H1 (cell line): ENCODE data around the gene HIVEP2. TPM values are rescaled to one million over a fixed set of nuclear protein-coding genes. Genes with fewer than 3 reads are reported as not detected.
A peak's percentile ranks its signal among the peaks of the same experiment; 100 is the strongest.

Experiments used
- CTCF ChIA-PET: fragments of 300-600 bp; sonication (Branson Sonifier 250); formaldehyde crosslinking; loops from one replicate; lab custom pipeline; 2021; ENCODE audit not compliant: partially characterized antibody; lab: Charles Lee
- POLR2A ChIA-PET: fragments of 300-600 bp; sonication (Branson Sonifier 250); formaldehyde crosslinking; loops from one replicate; lab custom pipeline; 2021; ENCODE audit warnings: inconsistent platforms; ENCODE audit not compliant: partially characterized antibody; lab: Charles Lee
- DNase-seq, 2 experiments: peaks; one replicate each; pipeline versions ENCODE4 v3.0.0 to v3.0.0-alpha.2; 2010 to 2022; ENCODE audit warnings: low spot score in 2 of 2, low read depth in 1 of 2, mixed read lengths in 1 of 2
- FAIRE-seq: peaks from 2 replicates; lab custom pipeline; 2011; peaks lifted over from hg19 to GRCh38; lab: Jason Lieb, UNC
- H2AFZ ChIP-seq: 2 replicates; pipeline ENCODE4 v1.8.1; 2012; ENCODE audit warnings: low read length, inconsistent platforms
- H2AK5ac ChIP-seq: 2 replicates; pipeline ENCODE4 v1.6.1; 2013; ENCODE audit warnings: low read depth, low read length
- H2BK120ac ChIP-seq: replicated peaks from 2 replicates; pipeline ENCODE3; 2013; ENCODE audit warnings: low read depth, low read length, inconsistent platforms
- H2BK12ac ChIP-seq: 2 replicates; pipeline ENCODE4 v1.6.1; 2013; ENCODE audit warnings: low read depth, low read length
- H2BK15ac ChIP-seq: 2 replicates; pipeline ENCODE4 v1.6.1; 2013; ENCODE audit warnings: low read length
- H2BK20ac ChIP-seq: 2 replicates; pipeline ENCODE4 v1.6.1; 2013; ENCODE audit warnings: low read length
- H2BK5ac ChIP-seq: 2 replicates; pipeline ENCODE4 v1.6.1; 2013; ENCODE audit warnings: low read depth, low read length
- H3K14ac ChIP-seq: 2 replicates; pipeline ENCODE4 v1.6.1; 2013; ENCODE audit warnings: inconsistent platforms; ENCODE audit not compliant: insufficient read length
- H3K18ac ChIP-seq: 2 replicates; pipeline ENCODE4 v1.6.1; 2013; ENCODE audit warnings: low read length; ENCODE audit errors: extremely low read depth
- H3K23ac ChIP-seq: 2 replicates; pipeline ENCODE4 v1.6.1; 2013; ENCODE audit warnings: inconsistent platforms; ENCODE audit not compliant: insufficient read length
- H3K23me2 ChIP-seq: 2 replicates; pipeline ENCODE4 v1.6.1; 2013; ENCODE audit warnings: low read depth, low read length
- H3K27ac ChIP-seq: 2 replicates; pipeline ENCODE4 v1.6.1; 2011; ENCODE audit warnings: low read depth, low read length, inconsistent platforms
- H3K27me3 ChIP-seq, 4 experiments: replicated peaks in 1 of 4; 1 replicate in 1 of 4; 2 replicates in 3 of 4; pipeline versions ENCODE4 v1.6.1 to v1.8.1; 2011 to 2013; ENCODE audit warnings: low read length in 3 of 4, mild to moderate bottlenecking in 3 of 4, inconsistent platforms in 2 of 4, mixed read lengths in 2 of 4, moderate library complexity in 1 of 4; ENCODE audit not compliant: control insufficient read depth in 3 of 4, insufficient read depth in 3 of 4; ENCODE audit errors: extremely low read depth in 1 of 4
- H3K36me3 ChIP-seq, 4 experiments: 2 replicates each; pipeline versions ENCODE4 v1.6.1 to v1.8.1; 2011 to 2013; ENCODE audit warnings: mild to moderate bottlenecking in 4 of 4, low read length in 3 of 4, moderate library complexity in 2 of 4, control low read depth in 1 of 4, inconsistent platforms in 1 of 4; ENCODE audit not compliant: insufficient read depth in 4 of 4, control insufficient read depth in 2 of 4
- H3K4ac ChIP-seq: replicated peaks from 2 replicates; pipeline ENCODE3; 2013; ENCODE audit warnings: low read length, low read depth, mixed read lengths, inconsistent platforms; ENCODE audit not compliant: insufficient read length
- H3K4me1 ChIP-seq, 4 experiments: replicated peaks in 1 of 4; 1 replicate in 1 of 4; 2 replicates in 3 of 4; pipeline versions ENCODE4 v1.6.1 to v1.8.1; 2011 to 2013; ENCODE audit warnings: low read length in 3 of 4, inconsistent platforms in 2 of 4, mixed read lengths in 1 of 4; ENCODE audit not compliant: insufficient read depth in 4 of 4, control insufficient read depth in 3 of 4
- H3K4me2 ChIP-seq, 2 experiments: 2 replicates each; pipeline versions ENCODE4 v1.6.1 to v1.8.1; 2011 to 2013; ENCODE audit warnings: low read depth in 2 of 2, low read length in 2 of 2, control low read depth in 1 of 2, inconsistent platforms in 1 of 2, mild to moderate bottlenecking in 1 of 2; ENCODE audit not compliant: insufficient read depth in 1 of 2
- H3K4me3 ChIP-seq, 4 experiments: fragments of 200-600, 300-600 bp in 1 of 4; sonication (generic), shearing (Covaris generic), sonication (Bioruptor Twin) in 1 of 4; 2 replicates each; pipeline versions ENCODE4 v1.5.1 to v1.8.1; 2011 to 2016; ENCODE audit warnings: low read length in 4 of 4, low read depth in 3 of 4, control low read depth in 2 of 4, inconsistent platforms in 2 of 4, mild to moderate bottlenecking in 2 of 4, mixed read lengths in 1 of 4, moderate library complexity in 1 of 4; ENCODE audit not compliant: insufficient read depth in 2 of 4; ENCODE audit errors: extremely low read depth in 1 of 4
- H3K56ac ChIP-seq: replicated peaks from 2 replicates; pipeline ENCODE3; 2013; ENCODE audit warnings: low read depth, mild to moderate bottlenecking, mixed read lengths, low read length, inconsistent platforms; ENCODE audit not compliant: insufficient read length
- H3K79me1 ChIP-seq: 2 replicates; pipeline ENCODE4 v1.6.1; 2013; ENCODE audit warnings: low read depth, low read length, control low read depth
- H3K79me2 ChIP-seq, 2 experiments: 2 replicates each; pipeline versions ENCODE4 v1.6.1 to v1.8.1; 2012 to 2013; ENCODE audit warnings: low read length in 2 of 2, mild to moderate bottlenecking in 2 of 2, inconsistent platforms in 1 of 2; ENCODE audit not compliant: insufficient read depth in 2 of 2, control insufficient read depth in 1 of 2
- H3K9ac ChIP-seq, 4 experiments: replicated peaks in 1 of 4; 1 replicate in 1 of 4; 2 replicates in 3 of 4; pipeline versions ENCODE4 v1.6.1 to v1.8.1; 2011 to 2013; ENCODE audit warnings: low read depth in 3 of 4, low read length in 3 of 4, control low read depth in 2 of 4, mild to moderate bottlenecking in 2 of 4, moderate library complexity in 2 of 4, inconsistent platforms in 1 of 4; ENCODE audit errors: extremely low read depth in 1 of 4
- H3K9me3 ChIP-seq, 2 experiments: 2 replicates each; pipeline versions ENCODE4 v1.6.1 to v1.8.1; 2012 to 2013; ENCODE audit warnings: mild to moderate bottlenecking in 2 of 2, moderate library complexity in 2 of 2, control low read depth in 1 of 2, inconsistent platforms in 1 of 2, low read depth in 1 of 2, low read length in 1 of 2, mixed read lengths in 1 of 2; ENCODE audit not compliant: insufficient read depth in 2 of 2
- H4K20me1 ChIP-seq, 2 experiments: replicated peaks in 1 of 2; 2 replicates each; pipeline versions ENCODE3 to v1.8.1; 2011 to 2013; ENCODE audit warnings: inconsistent platforms in 2 of 2, low read length in 2 of 2, mild to moderate bottlenecking in 1 of 2; ENCODE audit not compliant: insufficient read depth in 2 of 2, control insufficient read depth in 1 of 2
- H4K5ac ChIP-seq: 2 replicates; pipeline ENCODE4 v1.6.1; 2013; ENCODE audit warnings: low read length, low read depth, mixed read lengths, inconsistent platforms; ENCODE audit not compliant: insufficient read length
- H4K8ac ChIP-seq: 2 replicates; pipeline ENCODE4 v1.8.0; 2013; ENCODE audit warnings: mild to moderate bottlenecking, moderate library complexity, low read length, inconsistent platforms; ENCODE audit not compliant: insufficient read depth; ENCODE audit errors: extremely low read depth
- H4K91ac ChIP-seq: replicated peaks from 2 replicates; pipeline ENCODE3; 2013; ENCODE audit warnings: low read length, mixed read lengths, inconsistent platforms; ENCODE audit not compliant: insufficient read length
- E2F6 ChIP-seq: IDR thresholded peaks from 2 replicates; pipeline ENCODE4 v1.6.1; 2012; ENCODE audit warnings: inconsistent platforms
- MAX ChIP-seq: IDR thresholded peaks from 2 replicates; pipeline ENCODE4 v1.6.1; 2012; ENCODE audit warnings: inconsistent platforms
- RFX5 ChIP-seq: IDR thresholded peaks from 2 replicates; pipeline ENCODE4 v1.6.1; 2011; ENCODE audit warnings: low read depth, low read length, improper control_type of control experiment, borderline replicate concordance
- SP1 ChIP-seq: IDR thresholded peaks from 2 replicates; pipeline ENCODE4 v1.6.1; 2011; ENCODE audit warnings: low read depth, low read length
- SP2 ChIP-seq: IDR thresholded peaks from 2 replicates; pipeline ENCODE4 v1.6.1; 2012; ENCODE audit warnings: mild to moderate bottlenecking, low read length, inconsistent platforms
- TAF1 ChIP-seq: IDR thresholded peaks from 2 replicates; pipeline ENCODE4 v1.6.1; 2011; ENCODE audit warnings: mild to moderate bottlenecking, low read depth, low read length
- TEAD4 ChIP-seq: IDR thresholded peaks from 2 replicates; pipeline ENCODE4 v1.6.1; 2012; ENCODE audit warnings: low read depth, low read length, inconsistent platforms, mixed read lengths
- WGBS, 2 experiments: shearing (Covaris generic) in 1 of 2; methylation state at CpG; one replicate each; pipeline versions ENCODE4 v1.1.6 to v1.1.7; 2013 to 2015; ENCODE audit warnings: low lambda C conversion rate in 2 of 2, mixed read lengths in 2 of 2, inconsistent platforms in 1 of 2, low coverage in 1 of 2, missing lambda C conversion rate in 1 of 2; ENCODE audit not compliant: insufficient replicate concordance in 2 of 2, insufficient coverage in 1 of 2, insufficient read length in 1 of 2; ENCODE audit errors: extremely low coverage in 1 of 2, missing lambda C conversion rate in 1 of 2; 5-methylcytosine and 5-hydroxymethylcytosine counted together
- polyA plus RNA-seq, 7 experiments: library from polyadenylated mRNA; depleted of rRNA in 3 of 7; stranded (reverse) in 5 of 7; unstranded in 2 of 7; fragments of >200 nt in 5 of 7; fragments of 200-250 nt in 2 of 7; gene quantifications; 1 replicate in 5 of 7; 2 replicates in 1 of 7; 4 replicates in 1 of 7; pipeline versions ENCODE4 v1.2.1 to v1.2.3, GENCODE V29; 2011 to 2013; ENCODE audit warnings: missing spikeins in 2 of 7, mixed read lengths in 2 of 7
- total RNA-seq: library from RNA; stranded (reverse); fragmentation: NEBNext Ultra II Directional; extraction: Animal tissue kit (Norgen Biotek cat#: 25700); gene quantifications from 2 replicates; pipeline ENCODE4 v1.2.1, GENCODE V29; 2021

The HIVEP2 gene
- total and polyA plus RNA-seq, 2 of the 8 experiments (the other 6 are each of a cell fraction or from before 2014, with no cell fraction given) = 2.2 to 6.1 TPM

GRCh38 chr6:142802124-142802523 is 142.9 kb downstream of the HIVEP2 start:
- H2BK5ac ChIP-seq = no peak overlapping the region
- no peak overlapping the region for H4K5ac ChIP-seq
- WGBS, 2 experiments = 83% methylated on average over 1 of the region's 1 CpG; no CpG with 5 or more reads in 1 of the 2 experiments
- no peak overlapping the region for H3K4me3 ChIP-seq
- peak; percentile 24 for FAIRE-seq
- H3K9ac ChIP-seq = no peak overlapping the region
- H2BK120ac ChIP-seq = no peak overlapping the region
- ChIA-PET POLR2A (interaction anchor here (1.7 kb wide), 1 partner anchor 17 kb away, joined by 4 read pairs; no protein-coding TSS in a partner anchor), CTCF (interaction anchor here (0.7 to 4.4 kb wide), 2 partner anchors 16 to 18 kb away, joined by 3 to 13 read pairs; no protein-coding TSS in a partner anchor)
- no peak for DNase-seq
- no peaks in the 10 kb centered on the region for H3K79me1 ChIP-seq
- no peak overlapping the region for H3K56ac ChIP-seq
- no peak overlapping the region for H3K4ac ChIP-seq
- H4K20me1 ChIP-seq = no peaks in the 10 kb centered on the region
- H2AFZ ChIP-seq = no peak overlapping the region
- H2AK5ac ChIP-seq = no peak overlapping the region
- H2BK15ac ChIP-seq = no peak overlapping the region
- no peaks in the 10 kb centered on the region for H3K9me3 ChIP-seq
- H3K4me1 ChIP-seq = peaks cover 0 to 4% (median 0%) of the 10 kb centered on the region in 4 experiments; a peak in 2 of 7 replicates
- no peak overlapping the region for H3K23ac ChIP-seq
- no peak overlapping the region for H4K91ac ChIP-seq
- no peak overlapping the region for H2BK12ac ChIP-seq
- peaks cover 0 to 1% (median 0%) of the 10 kb centered on the region in 4 experiments; a peak in 1 of 7 replicates for H3K27me3 ChIP-seq
- TF ChIP-seq MAX = peak; percentile 54
- no peak for TF ChIP-seq RFX5
- 0 out of 2 replicates have a peak, but pooled peaks have one; percentile 27 for TF ChIP-seq TAF1
- 0 out of 2 replicates have a peak, but pooled peaks have one; percentile 15 for TF ChIP-seq E2F6
- 0 out of 2 replicates have a peak, but pooled peaks have one; percentile 8 for TF ChIP-seq SP1
- peak; percentile 39; the same call in 1 of the 2 replicates for TF ChIP-seq TEAD4
- TF ChIP-seq SP2 = no peak
- H3K36me3 ChIP-seq = no peaks in the 10 kb centered on the region; a peak in 1 of 8 replicates
- H3K27ac ChIP-seq = no peak overlapping the region
- no peak overlapping the region for H2BK20ac ChIP-seq
- no peaks in the 10 kb centered on the region for H3K79me2 ChIP-seq
- H4K8ac ChIP-seq = no peak overlapping the region
- H3K18ac ChIP-seq = no peak overlapping the region
- no peak overlapping the region for H3K4me2 ChIP-seq
- no peaks in the 10 kb centered on the region for H3K23me2 ChIP-seq
- no peak overlapping the region for H3K14ac ChIP-seq
